GM12878 (cell line): ENCODE measurements around the gene TTC19. TPM values are rescaled to one million over a fixed set of nuclear protein-coding genes. Genes with fewer than 3 reads are reported as not detected.

Experiments
- ATAC-seq: fragments of 200-7000 bp; cut with Tn5 transposase; 3 replicates; pipeline ENCODE4 v1.9.1; 2020; ENCODE audit warnings: mild to moderate bottlenecking, moderate library complexity
- BruUV-seq: library from RNA; stranded (reverse); fragments of 400-500 nt; replicated peaks from 2 replicates; lab custom pipeline; 2021; lab: Mats Ljungman, UMichigan
- CTCF ChIA-PET: fragments of 300-600 bp; sonication (Branson Sonifier 250); formaldehyde crosslinking; extraction: SDS; loops from one replicate; lab custom pipeline; 2021; ENCODE audit warnings: inconsistent platforms; lab: Yijun Ruan, JAX
- POLR2A ChIA-PET: fragments of 350-600 bp; formaldehyde crosslinking; extraction: SDS; loops from one replicate; lab custom pipeline; 2021; ENCODE audit warnings: inconsistent platforms; lab: Charles Lee
- RAD21 ChIA-PET: fragments of 300-600 bp; sonication (Branson Sonifier 250); formaldehyde crosslinking; loops from one replicate; lab custom pipeline; 2023; ENCODE audit warnings: antibody characterized with exemption; ENCODE audit not compliant: unreplicated experiment; lab: Charles Lee
- SMC1A ChIA-PET: fragments of 300-600 bp; sonication (Branson Sonifier 250); formaldehyde crosslinking; loops from one replicate; lab custom pipeline; 2023; ENCODE audit not compliant: unreplicated experiment, uncharacterized antibody; lab: Charles Lee
- DNase-seq: peaks from one replicate; pipeline ENCODE4 v3.0.0-alpha.2; 2011; ENCODE audit warnings: low read depth, low spot score
- FAIRE-seq: peaks from 3 replicates; lab custom pipeline; 2011; peaks lifted over from hg19 to GRCh38; lab: Jason Lieb, UNC
- H2AFZ ChIP-seq: 2 replicates; pipeline ENCODE4 v1.6.0; 2011; ENCODE audit warnings: low read depth, low read length, control low read depth; ENCODE audit not compliant: control insufficient read depth
- H3K27ac ChIP-seq: 2 replicates; pipeline ENCODE4 v1.5.1; 2011; ENCODE audit warnings: control low read depth; ENCODE audit not compliant: control insufficient read depth, insufficient read depth
- H3K27me3 ChIP-seq, 2 experiments: replicated peaks in 1 of 2; 2 replicates each; pipeline versions ENCODE4 v1.6.0 to v1.6.1; 2011; ENCODE audit warnings: low read length in 1 of 2; ENCODE audit not compliant: control insufficient read depth in 2 of 2, insufficient read depth in 2 of 2
- H3K36me3 ChIP-seq, 2 experiments: 2 replicates each; pipeline ENCODE4 v1.5.1; 2011; ENCODE audit warnings: low read length in 1 of 2; ENCODE audit not compliant: control insufficient read depth in 2 of 2, insufficient read depth in 2 of 2
- H3K4me1 ChIP-seq: 2 replicates; pipeline ENCODE4 v1.6.1; 2011; ENCODE audit warnings: mild to moderate bottlenecking, low read length, moderate library complexity, mixed read lengths; ENCODE audit not compliant: control insufficient read depth, insufficient read depth
- H3K4me2 ChIP-seq: 2 replicates; pipeline ENCODE4 v1.6.0; 2011; ENCODE audit warnings: control low read depth; ENCODE audit not compliant: control insufficient read depth, insufficient read depth
- H3K4me3 ChIP-seq: fragments of 200-600 bp; sonication (generic); 2 replicates; pipeline ENCODE4 v1.5.1; 2016
- H3K79me2 ChIP-seq: 2 replicates; pipeline ENCODE4 v1.6.0; 2011; ENCODE audit warnings: low read length; ENCODE audit not compliant: control insufficient read depth, insufficient read depth
- H3K9ac ChIP-seq: 2 replicates; pipeline ENCODE4 v1.8.0; 2011; ENCODE audit warnings: low read length, control low read depth, mixed read lengths; ENCODE audit not compliant: control insufficient read depth, insufficient read depth
- H3K9me3 ChIP-seq: replicated peaks from 3 replicates; pipeline ENCODE4 v1.5.1; 2011; ENCODE audit warnings: mild to moderate bottlenecking, low read length; ENCODE audit not compliant: control insufficient read depth, insufficient read depth
- H4K20me1 ChIP-seq: 2 replicates; pipeline ENCODE4 v1.6.0; 2011; ENCODE audit not compliant: control insufficient read depth, insufficient read depth
- EED ChIP-seq: sonication (generic); IDR thresholded peaks from 2 replicates; pipeline ENCODE4 v1.6.1; 2016; ENCODE audit warnings: antibody characterized with exemption, low read depth
- KAT2A ChIP-seq: conservative IDR thresholded peaks from 2 replicates; pipeline ENCODE4 v1.6.1; 2011; ENCODE audit warnings: low read depth, low read length; ENCODE audit not compliant: control insufficient read depth
- MYC ChIP-seq: IDR thresholded peaks from 2 replicates; pipeline ENCODE4 v1.6.1; 2011; ENCODE audit warnings: mild to moderate bottlenecking, low read length, moderate library complexity, inconsistent platforms; ENCODE audit not compliant: insufficient read depth, insufficient replicate concordance, insufficient read length, severe bottlenecking
- PAX5 ChIP-seq: IDR thresholded peaks from 2 replicates; pipeline ENCODE4 v1.6.1; 2011; ENCODE audit warnings: low read depth, low read length, borderline replicate concordance
- SMAD1 ChIP-seq: fragments of 450-650 bp; IDR thresholded peaks from 2 replicates; pipeline ENCODE4 v1.6.1; 2018; ENCODE audit warnings: mild to moderate bottlenecking, low read depth; ENCODE audit not compliant: partially characterized antibody
- TBL1XR1 ChIP-seq: IDR thresholded peaks from 2 replicates; pipeline ENCODE4 v1.6.1; 2012; ENCODE audit warnings: low read depth, low read length, improper control_type of control experiment
- TCF7 ChIP-seq: IDR thresholded peaks from 2 replicates; pipeline ENCODE4 v1.6.1; 2014; ENCODE audit warnings: antibody characterized with exemption, borderline replicate concordance
- ZNF24 ChIP-seq: fragments of 450-650 bp; IDR thresholded peaks from 2 replicates; pipeline ENCODE4 v1.6.1; 2017; ENCODE audit warnings: antibody characterized with exemption, mild to moderate bottlenecking
- WGBS: methylation state at CpG from one replicate; pipeline ENCODE4 v1.1.6; 2016; ENCODE audit warnings: low lambda C conversion rate; ENCODE audit not compliant: insufficient replicate concordance, insufficient coverage; ENCODE audit errors: missing lambda C conversion rate; 5-methylcytosine and 5-hydroxymethylcytosine counted together
- in situ Hi-C: fragments of 300-500 bp; cut with MboI; formaldehyde crosslinking; loops from 9 replicates; pipeline ENCODE4 v1.14.3; 2018; ENCODE audit warnings: mixed read lengths
- intact Hi-C: fragments of 100-400 bp; cut with micrococcal nuclease; formaldehyde crosslinking; loops from one replicate; pipeline ENCODE4 v1.14.2; 2022; ENCODE audit not compliant: unreplicated experiment
- polyA plus RNA-seq, 11 experiments: library from polyadenylated mRNA; depleted of rRNA in 4 of 11; unstranded in 6 of 11; stranded (reverse) in 5 of 11; fragments of >200 nt; fragmentation: Nextera tagmentation in 4 of 11; fragmentation: Illumina TruSeq in 1 of 11; extraction: Ambion mirVana in 4 of 11; extraction: Trizol in 1 of 11; gene quantifications; 1 replicate in 1 of 11; 2 replicates in 10 of 11; pipeline versions ENCODE4 v1.2.1 to v1.2.3, GENCODE V29; 2011 to 2016; ENCODE audit warnings: inconsistent platforms in 2 of 11, missing spikeins in 2 of 11, low read depth in 1 of 11
- total RNA-seq, 4 experiments: library from RNA; depleted of rRNA in 3 of 4; stranded (reverse); fragments of >200 nt in 3 of 4; fragmentation: Illumina TruSeq in 1 of 4; extraction: Trizol in 1 of 4; gene quantifications; 2 replicates each; pipeline versions ENCODE4 v1.2.1 to v1.2.3, GENCODE V29; 2013 to 2021
- TF ChIP-seq, protein P1 (sequence below): IDR thresholded peaks from 2 replicates; pipeline ENCODE4 v1.6.1; 2011; ENCODE audit warnings: mild to moderate bottlenecking, low read depth, low read length, moderate library complexity; ENCODE audit not compliant: insufficient replicate concordance

The TTC19 gene
- total and polyA plus RNA-seq, 10 of the 15 experiments (the other 5 are each of a cell fraction or from before 2014, with no cell fraction given): 5.3 to 29.8 (median 20.1) TPM

- ChIA-PET CTCF (interaction anchor here (0.8 to 1.7 kb wide), 3 partner anchors 17 to 40 kb away, joined by 3 to 5 read pairs (median 3); no protein-coding TSS in a partner anchor), SMC1A (interaction anchor here (1.2 to 1.7 kb wide), 6 partner anchors 15 to 57 kb away, joined by 3 to 6 read pairs (median 5); no protein-coding TSS in a partner anchor), POLR2A (no interaction called here), RAD21 (no interaction called here)
- H3K4me3 ChIP-seq: no peak overlapping the region
- H3K9me3 ChIP-seq: no peaks in the 10 kb centered on the region
- 0% methylated on average over 4 of the region's 4 CpGs for WGBS
- H3K27ac ChIP-seq: peak overlapping the region; percentile 52; the same call in 1 of the 2 replicates
- DNase-seq (no peak), ATAC-seq (no peak), FAIRE-seq (no peak)
- H4K20me1 ChIP-seq: no peaks in the 10 kb centered on the region
- intact Hi-C loops: no loop called here
- in situ Hi-C loops: no loop called here
- no peaks in the 10 kb centered on the region for H3K79me2 ChIP-seq
- BruUV-seq: no TSS peak
- H3K36me3 ChIP-seq: no peaks in the 10 kb centered on the region
- no peak overlapping the region; the same call in 1 of the 2 replicates for H3K9ac ChIP-seq
- H2AFZ ChIP-seq: no peak overlapping the region
- H3K27me3 ChIP-seq: peaks cover 0 to 3% of the 10 kb centered on the region in 2 experiments; a peak in 2 of 4 replicates
- peaks cover 16% of the 10 kb centered on the region for H3K4me1 ChIP-seq
- peak overlapping the region; percentile 86 for H3K4me2 ChIP-seq
- TF ChIP-seq SMAD1 (no peak), MYC (no peak), TCF7 (no peak)
- TF ChIP-seq, protein P1, sequence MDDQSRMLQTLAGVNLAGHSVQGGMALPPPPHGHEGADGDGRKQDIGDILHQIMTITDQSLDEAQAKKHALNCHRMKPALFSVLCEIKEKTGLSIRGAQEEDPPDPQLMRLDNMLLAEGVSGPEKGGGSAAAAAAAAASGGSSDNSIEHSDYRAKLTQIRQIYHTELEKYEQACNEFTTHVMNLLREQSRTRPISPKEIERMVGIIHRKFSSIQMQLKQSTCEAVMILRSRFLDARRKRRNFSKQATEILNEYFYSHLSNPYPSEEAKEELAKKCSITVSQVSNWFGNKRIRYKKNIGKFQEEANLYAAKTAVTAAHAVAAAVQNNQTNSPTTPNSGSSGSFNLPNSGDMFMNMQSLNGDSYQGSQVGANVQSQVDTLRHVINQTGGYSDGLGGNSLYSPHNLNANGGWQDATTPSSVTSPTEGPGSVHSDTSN: no peak
Measured at GRCh38 chr17:15958484-15958854, 41.2 kb upstream of the TTC19 start.

DNA sequence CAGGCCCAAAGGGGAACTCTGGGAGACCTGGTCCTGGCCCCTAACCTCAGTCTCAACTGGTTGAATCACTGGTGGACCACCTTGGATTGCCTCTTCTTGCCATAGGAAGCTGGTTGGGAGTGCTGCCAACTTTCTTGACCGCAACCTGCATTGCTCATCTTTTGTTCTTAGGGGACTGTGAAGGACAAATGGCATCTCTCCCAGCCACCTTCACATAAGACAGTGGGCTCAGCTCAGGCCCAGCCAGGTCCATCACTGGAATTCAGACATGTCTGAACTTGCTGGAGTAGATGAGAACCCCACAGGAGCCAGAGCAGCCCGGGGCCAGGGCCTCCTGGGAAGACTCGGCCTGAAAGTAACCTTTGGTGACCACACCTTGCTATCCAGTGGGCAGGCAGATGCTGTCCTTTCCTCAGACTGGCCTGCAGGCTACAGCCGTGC, 35.9 kb upstream of the TTC19 start:
- intact Hi-C loops (no loop called here), in situ Hi-C loops (no loop called here)
- Histone ChIP-seq H3K36me3 (no peaks in the 10 kb centered on the region), H3K4me3 (no peak overlapping the region), H4K20me1 (no peaks in the 10 kb centered on the region), H3K9ac (no peak overlapping the region), H3K79me2 (no peaks in the 10 kb centered on the region), H3K9me3 (no peaks in the 10 kb centered on the region), H3K27me3 (peaks cover 0 to 6% of the 10 kb centered on the region in 2 experiments; a peak in 2 of 4 replicates), H2AFZ (no peak overlapping the region), H3K4me1 (peaks cover 11% of the 10 kb centered on the region), H3K27ac (no peak overlapping the region), H3K4me2 (no peak overlapping the region)
- RAD21 ChIA-PET: no interaction called here
- 35% methylated on average over 4 of the region's 4 CpGs for WGBS
- ATAC-seq (no peak), DNase-seq (no peak), FAIRE-seq (no peak)
- CTCF ChIA-PET: no interaction called here
- POLR2A ChIA-PET: no interaction called here
- SMC1A ChIA-PET: no interaction called here
- TF ChIP-seq EED (no peak), PAX5 (no peak), KAT2A (no peak), ZNF24 (no peak), TBL1XR1 (no peak)
- no TSS peak for BruUV-seq
